HG02759 (cell line): Measurements from ENCODE around the gene TMEM61.
A peak's percentile ranks its signal among the peaks of the same experiment; 100 is the strongest.
"Not testable (repeated sequence)": the region's sequence is repeated elsewhere in the genome, so short reads cannot be mapped to it uniquely, and the experiment has no call there.

ENCODE experiments used
- ATAC-seq: cut with Tn5 transposase; IDR thresholded peaks from one replicate; pipeline ENCODE4 v1.9.1; 2021; ENCODE audit warnings: mild to moderate bottlenecking, moderate library complexity; ENCODE audit not compliant: unreplicated experiment

Gene TMEM61

DNA sequence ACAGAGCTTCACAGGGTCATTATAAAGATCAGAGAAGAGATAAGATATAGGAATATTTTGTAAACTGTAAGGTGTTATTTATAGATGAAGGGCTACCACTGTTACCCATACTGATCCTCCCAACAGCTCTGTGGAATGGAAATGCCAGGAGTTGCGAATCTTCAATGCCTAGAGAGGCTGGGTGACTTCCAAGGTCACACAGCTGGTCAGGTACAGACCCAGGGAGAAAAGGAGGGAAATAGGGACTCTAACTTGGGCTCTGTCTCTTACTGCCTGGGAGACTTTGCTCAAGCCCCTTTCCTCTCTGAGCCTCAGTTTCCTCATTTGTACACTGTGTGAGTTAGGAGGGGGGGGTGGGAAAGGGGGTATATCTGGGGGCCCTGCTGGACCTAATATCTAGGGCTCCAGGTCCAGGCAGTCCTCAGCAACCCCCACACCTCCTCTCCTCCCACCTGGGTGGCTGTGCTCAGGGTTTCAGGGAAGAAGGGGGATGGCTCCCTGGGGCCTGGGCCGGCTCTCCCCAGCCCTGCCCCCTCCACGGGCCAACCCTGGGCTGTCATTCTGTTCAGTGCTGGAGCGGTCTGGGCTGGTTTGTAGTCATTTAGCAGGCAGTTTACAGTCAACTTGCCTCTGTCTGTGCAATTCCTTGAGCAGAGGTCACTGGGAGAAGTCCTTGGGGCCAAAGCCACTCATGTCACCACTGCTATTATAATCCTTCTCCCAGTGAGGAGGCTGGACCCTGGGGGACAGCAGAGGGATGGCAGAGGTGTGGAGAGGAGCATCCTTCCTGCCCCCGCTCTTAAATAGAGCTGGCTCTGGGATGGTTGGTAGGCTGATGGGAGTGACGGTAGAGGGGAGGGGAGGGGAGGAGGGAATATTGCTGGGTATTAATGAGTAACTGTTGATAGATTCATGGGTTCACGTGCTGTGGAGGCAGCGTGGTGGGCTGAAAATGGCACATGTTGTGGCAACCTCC lies 20.0 kb downstream of the TMEM61 start:
- no peak for ATAC-seq

DNA sequence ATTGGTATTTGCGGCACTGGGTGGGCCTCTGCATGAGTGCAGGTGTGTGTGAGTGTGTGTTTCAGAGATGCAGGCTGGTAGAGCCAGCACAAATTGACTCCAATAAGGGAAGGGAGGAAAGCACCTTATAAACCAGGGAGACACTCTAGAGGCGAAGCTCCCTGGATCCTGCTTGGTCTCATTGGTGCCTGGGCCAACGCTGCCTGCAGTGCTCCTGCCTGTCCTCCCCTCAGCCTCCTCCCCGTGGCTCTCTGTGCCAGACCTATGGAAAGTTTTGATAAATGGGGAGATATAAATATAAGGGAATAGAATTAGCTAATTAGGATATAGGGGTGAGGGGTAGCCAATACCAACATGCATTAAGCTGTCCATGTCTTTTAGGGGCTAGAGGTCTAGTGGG lies 20.9 kb downstream of the TMEM61 start:
- ATAC-seq, result no peak

DNA sequence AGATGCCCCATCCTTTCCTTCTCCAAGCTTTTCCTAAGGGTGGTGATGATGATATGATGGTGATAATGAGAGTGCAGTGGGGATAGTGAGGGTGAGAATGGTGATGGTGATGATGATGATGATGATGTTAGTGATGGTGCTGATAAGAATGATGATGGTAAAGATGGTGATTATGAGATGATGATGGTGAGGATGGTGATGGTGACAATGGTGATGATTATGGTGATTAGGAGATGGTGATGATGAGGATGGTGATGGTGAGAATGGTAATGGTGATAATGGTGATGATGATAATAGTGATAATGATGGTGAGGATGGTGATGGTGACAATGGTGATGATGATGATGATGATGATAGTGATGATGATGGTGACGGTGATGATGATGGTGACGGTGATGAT lies 22.3 kb downstream of the TMEM61 start:
- ATAC-seq, result no peak

DNA sequence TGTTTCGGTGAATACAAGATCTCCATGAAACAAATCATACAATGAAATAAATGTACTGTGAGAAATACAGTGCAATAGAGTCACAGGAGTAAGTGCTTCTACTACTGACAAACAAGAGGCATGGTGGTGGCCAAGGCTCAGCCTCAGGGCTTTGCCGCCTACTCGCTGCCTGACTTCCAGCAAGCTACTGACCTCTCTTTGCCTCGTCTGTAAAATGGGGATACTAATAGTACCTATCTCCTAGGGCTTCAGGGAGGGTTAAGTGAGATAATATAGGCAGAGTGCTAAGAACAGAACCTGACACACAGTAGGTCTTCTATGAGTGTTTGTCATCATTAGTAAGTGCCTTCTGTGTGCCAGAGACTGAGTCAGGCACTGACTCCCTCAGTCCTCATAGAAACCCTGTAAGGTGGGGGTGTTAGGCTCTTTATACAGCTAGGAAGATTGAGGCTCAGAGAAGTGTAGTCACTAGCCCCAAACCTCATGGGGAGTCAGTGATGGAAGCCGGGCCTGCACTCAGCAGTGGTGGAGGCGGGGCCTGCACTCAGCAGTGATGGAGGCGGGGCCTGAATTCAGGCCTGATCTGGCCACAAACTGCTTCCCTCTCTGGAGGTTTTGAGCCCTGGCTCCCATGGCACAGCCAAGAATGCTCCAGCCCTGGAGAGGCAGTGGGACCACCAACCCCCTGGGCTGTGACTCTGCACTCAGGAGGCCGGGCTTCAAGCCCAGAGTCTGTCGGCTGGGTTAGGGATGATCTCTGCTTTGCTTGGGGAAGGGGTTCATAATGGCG lies 25.1 kb downstream of the TMEM61 start:
- ATAC-seq, result no peak

DNA sequence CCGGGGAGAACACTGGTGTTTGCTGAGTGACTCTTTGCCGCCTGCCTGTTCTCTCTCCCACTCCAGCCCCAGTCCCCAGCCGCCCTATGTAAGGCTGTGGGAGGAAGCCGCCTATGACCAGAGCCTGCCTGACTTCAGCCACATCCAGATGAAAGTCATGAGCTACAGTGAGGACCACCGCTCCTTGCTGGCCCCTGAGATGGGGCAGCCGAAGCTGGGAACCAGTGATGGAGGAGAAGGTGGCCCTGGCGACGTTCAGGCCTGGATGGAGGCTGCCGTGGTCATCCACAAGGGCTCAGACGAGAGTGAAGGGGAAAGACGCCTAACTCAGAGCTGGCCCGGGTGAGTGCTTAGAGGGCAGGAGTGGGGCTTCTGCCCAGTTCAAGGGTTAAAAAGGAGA lies 26.5 kb downstream of the TMEM61 start:
- ATAC-seq, result no peak

DNA sequence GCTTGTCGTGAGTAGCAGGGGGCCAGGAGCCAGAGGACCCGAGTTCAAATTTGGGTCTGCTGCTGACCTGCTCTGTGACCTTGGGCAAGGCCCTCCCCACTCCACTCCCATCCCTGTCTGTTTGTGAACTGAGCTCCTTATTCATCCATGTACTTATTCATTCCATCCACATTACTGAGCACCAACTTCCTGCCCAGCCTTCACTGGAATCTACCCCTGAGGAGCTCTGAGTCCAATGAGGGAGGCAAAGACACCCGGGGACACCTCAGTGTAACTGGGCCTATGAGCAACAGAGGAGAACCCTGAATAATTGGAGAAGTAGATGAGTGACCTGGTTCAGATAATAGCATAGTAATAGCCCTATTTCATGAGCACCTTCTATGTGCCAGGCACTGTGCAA lies 27.2 kb downstream of the TMEM61 start:
- no peak for ATAC-seq

DNA sequence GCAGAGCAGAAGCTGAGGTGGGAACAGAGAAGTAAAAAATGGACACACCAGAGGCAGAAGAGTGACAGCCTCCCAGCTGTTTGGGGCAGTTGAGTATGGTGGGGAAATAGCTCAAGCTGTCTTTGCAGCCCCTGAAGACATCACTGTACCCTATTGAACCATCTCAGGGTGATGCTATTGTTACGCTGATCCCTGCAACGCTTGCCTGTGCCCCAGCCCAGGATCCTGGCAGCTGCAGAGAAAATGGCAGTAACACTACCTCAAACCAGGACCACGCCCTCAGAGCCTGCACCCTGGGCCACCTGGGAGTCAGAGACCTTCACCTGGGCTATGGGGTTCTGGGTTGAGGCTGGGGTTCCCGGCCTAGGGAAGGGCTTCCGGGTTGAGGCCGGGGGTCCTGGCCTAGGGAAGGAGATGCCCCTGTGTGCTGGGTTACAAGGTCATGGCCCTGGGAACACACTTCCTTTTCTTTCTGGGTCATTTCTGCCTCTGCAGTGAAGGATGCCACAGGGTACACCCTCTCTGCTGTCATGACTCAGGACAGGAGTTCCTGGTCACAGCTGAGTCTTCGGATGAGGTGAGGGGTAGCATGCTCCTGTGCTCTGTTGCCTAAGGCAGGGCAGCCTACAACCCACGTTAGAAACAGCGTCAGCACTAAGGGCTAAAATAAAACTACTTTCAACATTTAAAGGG lies 29.9 kb downstream of the TMEM61 start:
- no peak for ATAC-seq

DNA sequence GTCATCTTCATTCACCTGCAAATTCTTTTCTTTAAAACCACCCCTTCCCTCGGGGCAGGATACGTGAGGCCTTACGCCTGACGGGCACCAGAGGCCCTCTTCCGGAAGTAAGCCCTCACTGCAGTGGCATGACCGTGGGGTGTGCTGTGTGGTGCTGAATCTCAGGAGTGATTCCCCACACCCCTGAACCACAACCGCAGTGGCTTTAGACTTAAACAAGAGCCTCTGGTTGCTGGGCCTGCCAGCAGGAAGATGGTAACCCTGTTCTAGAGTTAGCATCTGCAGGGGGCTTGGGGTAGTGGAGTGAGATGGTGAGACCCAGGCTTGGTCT lies 30.4 kb downstream of the TMEM61 start:
- no peak for ATAC-seq

DNA sequence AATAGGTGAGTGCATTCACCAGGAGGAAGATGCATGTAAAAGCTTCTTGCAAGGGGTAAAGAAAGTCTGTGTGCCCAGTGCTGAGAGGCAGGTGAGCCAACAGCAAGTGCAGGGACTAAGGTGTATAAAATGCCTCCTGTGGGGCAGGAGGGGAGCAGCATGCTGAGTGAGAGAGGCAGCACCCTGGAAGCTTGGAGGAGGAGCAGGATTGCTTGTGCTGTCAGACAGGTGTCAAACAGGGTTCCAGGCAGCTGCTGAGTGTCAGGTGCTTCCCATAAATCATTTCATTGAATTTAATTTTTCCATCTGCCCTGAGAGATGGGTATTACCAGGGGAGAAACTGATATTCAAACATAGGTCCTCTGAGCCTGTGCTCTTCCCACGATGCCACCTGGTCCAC lies 32.2 kb downstream of the TMEM61 start:
- no peak for ATAC-seq

DNA sequence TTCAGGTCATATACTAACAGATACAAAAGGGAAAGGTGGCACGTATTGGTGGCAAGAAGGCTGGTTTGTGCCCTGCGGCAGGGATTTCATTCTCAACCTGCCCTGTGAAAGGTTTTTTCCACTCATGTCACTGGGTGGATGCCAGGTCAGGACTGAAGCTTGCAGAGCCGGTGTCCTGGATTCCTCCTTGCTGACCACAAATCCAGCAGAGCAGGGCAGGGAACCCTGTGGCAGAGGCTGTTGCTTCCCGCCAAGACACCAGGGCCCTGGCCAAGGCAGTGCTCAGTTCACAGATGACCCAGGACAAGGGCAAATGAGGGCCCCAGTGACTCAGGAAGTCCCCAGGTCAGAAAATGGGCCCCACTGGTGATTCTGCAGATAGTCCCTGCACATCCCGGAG lies 34.7 kb downstream of the TMEM61 start:
- no peak for ATAC-seq

DNA sequence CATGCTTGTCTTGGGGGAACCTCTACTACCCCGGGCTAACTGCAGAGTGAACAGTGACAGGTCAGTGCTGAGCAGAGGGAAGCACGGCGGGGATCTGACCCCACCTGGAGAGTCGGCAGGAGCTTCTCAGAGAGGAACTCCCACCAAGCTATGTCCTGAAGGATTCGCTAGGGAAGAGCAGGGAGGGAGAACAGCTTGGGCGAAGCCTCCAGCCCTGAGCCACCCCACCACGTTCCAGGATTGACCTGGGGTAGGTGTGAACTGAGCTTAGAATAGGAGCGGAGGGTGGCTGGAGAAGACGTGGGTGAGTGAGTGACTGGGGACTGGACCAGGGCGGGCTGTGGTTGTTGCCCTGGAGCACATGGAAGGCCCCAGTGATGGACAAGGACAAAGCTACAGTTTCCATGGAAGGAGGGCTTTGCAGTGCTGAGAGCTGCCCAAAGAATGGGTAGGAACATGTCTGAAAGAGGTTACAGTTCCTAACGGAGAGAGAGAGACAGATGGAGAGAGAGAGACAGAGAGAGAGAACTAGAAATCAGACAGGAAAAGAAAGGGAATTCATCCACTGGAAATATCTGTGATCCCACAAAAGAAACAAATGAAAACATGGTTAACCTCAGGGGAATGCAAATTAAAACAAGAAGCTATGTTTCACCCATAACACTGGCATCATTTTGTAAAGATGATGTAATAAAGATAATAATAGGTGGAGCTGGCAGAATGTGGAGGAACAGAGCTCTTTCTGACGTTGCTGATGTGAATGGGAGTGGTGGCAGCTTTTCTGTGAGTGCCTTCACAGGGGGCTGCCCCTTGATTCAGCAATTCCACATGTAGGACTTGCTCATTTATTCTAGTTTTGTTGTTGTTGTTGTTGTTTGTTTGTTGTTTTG lies 35.5 kb downstream of the TMEM61 start:
- ATAC-seq, result no peak

DNA sequence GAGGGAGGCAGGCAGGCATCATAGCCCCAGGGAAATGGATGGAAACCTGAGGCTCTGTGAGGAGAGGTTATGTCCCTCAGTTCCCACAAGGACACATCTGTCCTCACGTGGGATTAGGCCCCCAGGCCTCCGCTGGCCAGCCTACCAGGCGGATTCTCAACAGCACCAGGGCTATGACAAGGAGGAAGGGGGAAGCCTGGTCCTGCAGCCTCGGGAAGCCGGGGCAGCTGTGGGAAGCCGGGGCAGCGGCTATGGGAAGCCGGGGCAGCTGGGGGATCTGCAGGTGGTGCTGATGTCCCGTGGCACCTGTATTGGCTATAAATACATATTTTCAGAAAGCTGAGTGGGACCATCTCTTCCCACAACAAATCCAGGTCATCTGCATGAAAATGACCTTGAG lies 38.0 kb downstream of the TMEM61 start:
- ATAC-seq, result no peak

DNA sequence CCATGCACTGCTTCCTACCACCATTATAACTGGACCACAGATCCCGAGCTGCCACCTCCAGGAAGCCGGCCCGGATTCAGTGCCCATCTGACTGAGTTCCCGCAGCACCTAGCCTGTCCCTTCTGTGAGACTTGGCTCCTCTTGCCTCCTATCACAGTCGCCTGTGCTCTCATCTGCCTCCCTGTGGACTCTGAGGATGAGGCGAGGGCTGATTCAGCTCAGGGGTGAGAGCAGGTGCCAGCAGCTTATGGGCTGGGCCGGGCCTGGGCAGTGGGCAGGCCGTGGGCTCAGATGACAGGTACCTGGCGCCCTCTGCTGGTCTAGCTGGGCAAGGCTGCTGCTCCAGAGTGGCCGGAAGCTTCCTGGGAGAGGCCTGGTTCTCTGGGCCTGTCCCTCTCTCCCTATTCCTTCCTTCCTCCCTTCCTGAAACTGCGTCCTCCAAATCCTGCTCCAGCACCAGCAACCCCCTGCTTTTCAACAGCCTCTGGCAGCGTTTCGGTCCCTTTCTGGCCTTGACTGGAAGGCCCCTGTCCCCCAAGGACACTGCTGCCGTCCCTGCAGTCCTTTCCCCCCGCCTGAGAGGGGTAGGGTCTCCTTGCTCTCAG lies 41.6 kb downstream of the TMEM61 start:
- peak; percentile 79 for ATAC-seq

DNA sequence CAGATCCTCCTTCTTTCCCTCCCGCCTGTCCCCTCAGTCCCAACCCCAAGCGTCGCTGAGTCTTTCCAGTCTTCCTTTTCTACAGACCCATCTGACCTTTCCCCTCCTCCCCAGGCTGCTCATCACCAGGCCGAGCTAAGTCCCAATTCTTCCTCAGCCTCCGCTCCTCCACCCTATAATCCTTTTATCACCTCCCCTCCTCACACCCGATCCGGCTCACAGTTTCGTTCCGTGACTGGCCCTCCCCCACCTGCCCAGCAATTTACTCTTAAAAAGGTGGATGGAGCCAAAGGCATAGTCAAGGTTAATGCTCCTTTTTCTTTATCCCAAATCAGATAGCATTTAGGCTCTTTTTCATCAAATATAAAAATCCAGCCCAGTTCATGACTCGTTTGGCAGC lies 43.7 kb downstream of the TMEM61 start:
- ATAC-seq, result not testable (repeated sequence)

DNA sequence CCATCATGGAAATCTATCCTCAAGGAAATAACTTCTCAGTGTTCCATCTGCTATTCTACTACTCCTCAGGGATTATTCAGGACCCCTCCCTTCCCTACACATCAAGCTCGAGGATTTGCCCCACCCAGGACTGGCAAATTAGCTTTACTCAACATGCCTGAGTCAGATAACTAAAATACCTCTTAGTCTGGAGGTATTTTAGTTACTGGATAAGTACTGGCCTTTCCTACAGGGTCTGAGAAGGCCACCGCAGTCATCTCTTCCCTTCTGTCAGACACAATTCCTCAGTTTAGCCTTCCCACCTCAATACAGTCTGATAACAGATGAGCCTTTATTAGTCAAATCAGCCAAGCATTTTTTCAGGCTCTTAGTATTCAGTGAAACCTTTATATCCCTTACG lies 46.3 kb downstream of the TMEM61 start:
- not testable (repeated sequence) for ATAC-seq

DNA sequence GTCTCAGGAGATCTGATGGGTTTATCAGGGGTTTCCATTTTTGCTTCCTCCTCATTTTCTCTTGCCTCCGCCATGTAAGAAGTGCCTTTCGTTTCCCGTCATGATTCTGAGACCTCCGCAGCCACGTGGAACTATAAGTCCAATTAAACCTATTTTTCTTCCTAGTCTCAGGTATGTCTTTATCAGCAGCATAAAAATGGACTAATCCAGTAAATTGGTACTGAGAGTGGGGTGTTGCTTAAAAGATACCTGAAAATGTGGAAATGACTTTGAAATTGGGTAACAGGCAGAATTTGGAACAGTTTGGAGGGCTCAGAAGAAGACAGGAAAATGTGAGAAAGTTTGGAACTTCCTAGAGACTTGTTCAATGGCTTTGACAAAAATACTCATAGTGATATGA lies 50.7 kb downstream of the TMEM61 start:
- not testable (repeated sequence) for ATAC-seq

DNA sequence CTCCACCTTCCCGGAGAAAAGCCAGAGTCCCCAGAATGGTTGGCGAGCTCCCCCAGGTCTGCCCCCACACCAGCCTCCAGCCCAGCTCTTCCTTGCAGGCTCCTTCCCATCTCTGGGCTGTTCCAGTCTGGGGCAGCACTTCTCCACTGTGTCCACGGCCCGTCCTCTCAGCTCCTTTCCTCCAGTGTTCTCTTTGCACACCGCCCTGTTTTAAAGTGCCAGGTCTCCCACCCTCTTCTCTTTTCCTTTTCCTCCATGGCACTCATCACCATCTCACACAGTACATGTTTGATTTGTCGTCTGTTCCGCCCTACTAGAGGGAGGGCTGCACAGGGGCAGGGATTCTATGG lies 52.8 kb downstream of the TMEM61 start:
- ATAC-seq, result no peak

DNA sequence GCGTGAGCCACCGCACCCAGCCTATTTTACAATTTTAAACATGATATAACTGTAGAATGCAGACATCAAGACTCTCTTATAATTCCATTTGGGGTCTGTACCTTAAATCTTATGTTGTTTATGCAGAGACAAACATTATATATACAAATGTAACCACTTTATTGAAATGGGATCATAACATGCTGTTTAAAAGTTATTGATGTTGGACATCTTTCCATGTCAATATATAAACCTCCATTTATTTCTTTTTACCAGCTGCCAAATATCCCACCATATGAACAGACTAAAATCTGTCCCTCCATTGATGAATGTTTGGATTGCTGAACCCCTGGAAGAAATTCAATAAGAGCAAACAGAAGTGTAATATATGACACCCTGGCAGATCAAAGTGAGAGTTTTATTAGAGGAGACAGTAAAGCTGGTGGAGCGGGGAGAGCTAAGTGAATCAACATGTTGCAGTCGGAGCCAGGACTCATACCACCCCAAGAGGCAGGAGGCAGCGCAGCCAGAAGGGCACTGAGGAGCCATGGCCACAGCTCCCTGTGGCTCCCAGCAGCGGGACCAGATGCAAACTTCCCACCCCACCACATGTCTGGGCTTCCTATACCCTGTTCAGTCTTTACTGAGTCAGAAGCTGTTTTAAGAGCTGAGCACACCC lies 54.2 kb downstream of the TMEM61 start:
- ATAC-seq, result no peak

DNA sequence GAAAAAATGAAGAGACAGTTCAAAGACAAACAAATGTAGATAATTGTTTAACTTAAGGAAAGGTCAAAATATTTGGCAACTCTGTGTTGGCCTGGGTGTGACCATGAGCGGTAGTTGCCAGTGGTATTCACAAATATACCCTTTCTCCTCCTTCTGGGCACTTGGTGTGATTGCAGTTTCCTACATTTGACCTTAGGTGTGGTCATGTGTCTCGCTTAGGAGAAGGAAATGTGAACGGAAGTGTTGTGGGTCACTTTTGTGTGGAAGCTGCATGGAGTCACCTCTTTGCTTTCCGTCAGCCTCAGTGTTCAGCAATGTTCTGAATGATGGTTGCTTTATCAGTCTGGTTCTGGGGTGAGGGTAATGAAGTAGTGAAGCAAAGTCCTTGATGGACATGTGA lies 55.5 kb downstream of the TMEM61 start:
- ATAC-seq, result no peak
